IMR-90 (cell line): ENCODE data around the gene OR8J1. TPM values are rescaled to one million over a fixed set of nuclear protein-coding genes. Genes with fewer than 3 reads are reported as not detected.

Experiments
- ATAC-seq: fragments of 200-7000 bp; cut with Tn5 transposase; 2 replicates; pipeline ENCODE4 v1.9.1; 2020; ENCODE audit warnings: low read depth, mild to moderate bottlenecking, moderate library complexity
- BruUV-seq: library from RNA; stranded (reverse); fragments of 400-500 nt; replicated peaks from 2 replicates; lab custom pipeline; 2021; lab: Mats Ljungman, UMichigan
- CTCF ChIA-PET: fragments of 300-600 bp; formaldehyde crosslinking; extraction: SDS; loops from one replicate; lab custom pipeline; 2021; ENCODE audit warnings: antibody characterized with exemption; lab: Yijun Ruan, JAX
- POLR2A ChIA-PET: fragments of 300-600 bp; sonication (Branson Sonifier 250); formaldehyde crosslinking; loops from one replicate; lab custom pipeline; 2022; ENCODE audit warnings: antibody characterized with exemption; ENCODE audit not compliant: unreplicated experiment; lab: Charles Lee
- DNase-seq: peaks from one replicate; pipeline ENCODE4 v3.0.0; 2013
- H2AFZ ChIP-seq: replicated peaks from 2 replicates; pipeline ENCODE3; 2013; ENCODE audit warnings: low read length, mild to moderate bottlenecking; ENCODE audit not compliant: poor library complexity
- H2AK5ac ChIP-seq: 2 replicates; pipeline ENCODE4 v1.6.1; 2013; ENCODE audit warnings: low read depth, low read length, inconsistent platforms
- H2AK9ac ChIP-seq: replicated peaks from 2 replicates; pipeline ENCODE3; 2013; ENCODE audit warnings: mild to moderate bottlenecking, low read depth, low read length, moderate library complexity; ENCODE audit not compliant: poor library complexity
- H2BK120ac ChIP-seq: 2 replicates; pipeline ENCODE4 v1.6.1; 2013; ENCODE audit warnings: low read depth, low read length, inconsistent platforms
- H2BK15ac ChIP-seq: 3 replicates; pipeline ENCODE4 v1.6.1; 2013; ENCODE audit warnings: low read depth, low read length, inconsistent platforms
- H2BK20ac ChIP-seq: 2 replicates; pipeline ENCODE4 v1.6.1; 2013; ENCODE audit warnings: low read depth, mild to moderate bottlenecking, inconsistent platforms, low read length, moderate library complexity
- H2BK5ac ChIP-seq: 2 replicates; pipeline ENCODE4 v1.6.1; 2013; ENCODE audit warnings: mild to moderate bottlenecking, low read depth, low read length, inconsistent platforms; ENCODE audit not compliant: poor library complexity, severe bottlenecking
- H3K14ac ChIP-seq: replicated peaks from 2 replicates; pipeline ENCODE4 v1.6.1; 2013; ENCODE audit warnings: low read depth, low read length, inconsistent platforms
- H3K18ac ChIP-seq: 2 replicates; pipeline ENCODE4 v1.6.1; 2013; ENCODE audit warnings: low read depth, low read length, control low read depth
- H3K23ac ChIP-seq: 2 replicates; pipeline ENCODE4 v1.6.1; 2013; ENCODE audit warnings: low read depth, low read length, inconsistent platforms
- H3K27ac ChIP-seq: 2 replicates; pipeline ENCODE4 v1.5.1; 2013; ENCODE audit warnings: mild to moderate bottlenecking, control low read depth, low read length; ENCODE audit not compliant: insufficient read depth
- H3K27me3 ChIP-seq: 2 replicates; pipeline ENCODE4 v1.6.1; 2013; ENCODE audit warnings: low read length; ENCODE audit not compliant: control insufficient read depth, insufficient read depth
- H3K36me3 ChIP-seq: 2 replicates; pipeline ENCODE4 v1.6.1; 2013; ENCODE audit warnings: low read length, mixed read lengths; ENCODE audit not compliant: control insufficient read depth, insufficient read depth
- H3K4ac ChIP-seq: 2 replicates; pipeline ENCODE4 v1.6.1; 2013; ENCODE audit warnings: low read depth, low read length, inconsistent platforms
- H3K4me1 ChIP-seq: 2 replicates; pipeline ENCODE4 v1.6.1; 2013; ENCODE audit warnings: low read length, mixed read lengths; ENCODE audit not compliant: control insufficient read depth, insufficient read depth
- H3K4me2 ChIP-seq: 2 replicates; pipeline ENCODE4 v1.6.1; 2013; ENCODE audit warnings: low read depth, mild to moderate bottlenecking, control low read depth, low read length, moderate library complexity
- H3K4me3 ChIP-seq: 2 replicates; pipeline ENCODE4 v1.5.1; 2013; ENCODE audit warnings: low read depth, mild to moderate bottlenecking, control low read depth, low read length, moderate library complexity; ENCODE audit not compliant: insufficient read depth
- H3K56ac ChIP-seq: 2 replicates; pipeline ENCODE4 v1.6.1; 2013; ENCODE audit warnings: low read length, inconsistent platforms; ENCODE audit not compliant: insufficient read depth; ENCODE audit errors: extremely low read depth
- H3K79me1 ChIP-seq, 2 experiments: 2 replicates each; pipeline ENCODE4 v1.6.1; 2013; ENCODE audit warnings: low read length in 2 of 2, inconsistent platforms in 1 of 2, low read depth in 1 of 2
- H3K9ac ChIP-seq: 2 replicates; pipeline ENCODE4 v1.6.1; 2013; ENCODE audit warnings: low read depth, low read length, control low read depth
- H3K9me1 ChIP-seq: 2 replicates; pipeline ENCODE4 v1.6.1; 2013; ENCODE audit warnings: low read length, inconsistent platforms; ENCODE audit not compliant: insufficient read depth
- H3K9me3 ChIP-seq: 2 replicates; pipeline ENCODE4 v1.6.1; 2013; ENCODE audit warnings: low read length; ENCODE audit not compliant: control insufficient read depth, insufficient read depth
- H4K20me1 ChIP-seq: 2 replicates; pipeline ENCODE4 v1.6.1; 2013; ENCODE audit warnings: low read length, inconsistent platforms; ENCODE audit not compliant: insufficient read depth
- H4K5ac ChIP-seq: 2 replicates; pipeline ENCODE4 v1.6.1; 2013; ENCODE audit warnings: mild to moderate bottlenecking, low read depth, low read length, control low read depth
- H4K8ac ChIP-seq, 2 experiments: 2 replicates each; pipeline ENCODE4 v1.6.1; 2013; ENCODE audit warnings: low read depth in 2 of 2, low read length in 2 of 2, control low read depth in 1 of 2, inconsistent platforms in 1 of 2
- H4K91ac ChIP-seq: 2 replicates; pipeline ENCODE4 v1.6.1; 2013; ENCODE audit warnings: low read depth, low read length, inconsistent platforms; ENCODE audit not compliant: insufficient read depth
- CTCF ChIP-seq: conservative IDR thresholded peaks from 2 replicates; pipeline ENCODE4 v1.5.1; 2012; ENCODE audit warnings: mild to moderate bottlenecking, low read depth, low read length, improper control_type of control experiment
- POLR2A ChIP-seq: IDR thresholded peaks from 2 replicates; pipeline ENCODE4 v1.6.1; 2012; ENCODE audit warnings: mild to moderate bottlenecking, low read depth, low read length
- RAD21 ChIP-seq: IDR thresholded peaks from 2 replicates; pipeline ENCODE4 v1.6.1; 2012; ENCODE audit warnings: low read length, improper control_type of control experiment
- WGBS, 2 experiments: methylation state at CpG; one replicate each; pipeline versions ENCODE4 v1.1.5 to v1.1.7; 2013; ENCODE audit warnings: missing lambda C conversion rate in 2 of 2; ENCODE audit not compliant: insufficient read length in 1 of 2; ENCODE audit errors: extremely low coverage in 2 of 2; 5-methylcytosine and 5-hydroxymethylcytosine counted together
- dilution Hi-C: fragments of 300-500 bp; cut with HindIII; formaldehyde crosslinking; loops from one replicate; pipeline ENCODE4 v1.14.3; 2018; ENCODE audit warnings: low sequenced_read_pairs; ENCODE audit not compliant: unreplicated experiment
- in situ Hi-C: fragments of 300-500 bp; cut with MboI; formaldehyde crosslinking; loops from 3 replicates; pipeline ENCODE4 v1.14.3; 2019; ENCODE audit warnings: low sequenced_read_pairs, inconsistent platforms, mixed read lengths
- intact Hi-C: fragments of 100-400 bp; cut with micrococcal nuclease; formaldehyde crosslinking; loops from 2 replicates; pipeline ENCODE4 v1.10.0; 2022
- polyA plus RNA-seq, 3 experiments: library from polyadenylated mRNA; depleted of rRNA; stranded (reverse); fragments of >200 nt; gene quantifications; 2 replicates each; pipeline ENCODE4 v1.2.3, GENCODE V29; 2012; ENCODE audit warnings: low replicate concordance in 1 of 3
- total RNA-seq: library from RNA; depleted of rRNA; stranded (reverse); fragments of >200 nt; gene quantifications from 2 replicates; pipeline ENCODE4 v1.2.3, GENCODE V29; 2012

Gene OR8J1
- total and polyA plus RNA-seq, 2 of the 4 experiments (the other 2 are of a cell fraction) = not detected

GRCh38 chr11:56331861-56332491, 22.1 kb upstream of the OR8J1 start:
- H3K14ac ChIP-seq = no peak overlapping the region
- TF ChIP-seq POLR2A (no peak), RAD21 (no peak), CTCF (no peak)
- H2AK9ac ChIP-seq = no peak overlapping the region
- H3K9me1 ChIP-seq = no peaks in the 10 kb centered on the region
- no peak overlapping the region for H4K91ac ChIP-seq
- ATAC-seq = no peak
- intact Hi-C loops = no loop called here
- 72% methylated on average over 18 of the region's 34 CpGs; no CpG with 5 or more reads in 1 of the 2 experiments for WGBS, 2 experiments
- H4K8ac ChIP-seq = no peak overlapping the region
- H3K4ac ChIP-seq = no peak overlapping the region
- no peaks in the 10 kb centered on the region for H4K20me1 ChIP-seq
- dilution Hi-C loops = no loop called here
- no peak overlapping the region for H2BK20ac ChIP-seq
- peaks cover 15% of the 10 kb centered on the region for H3K9me3 ChIP-seq
- no TSS peak for BruUV-seq
- no peak overlapping the region for H3K4me2 ChIP-seq
- no peak overlapping the region for H3K9ac ChIP-seq
- H2AK5ac ChIP-seq = no peak overlapping the region
- ChIA-PET CTCF (no interaction called here), POLR2A (no interaction called here)
- H2BK120ac ChIP-seq = no peak overlapping the region
- no peaks in the 10 kb centered on the region for H3K36me3 ChIP-seq
- no peak overlapping the region for H3K27ac ChIP-seq
- H3K4me1 ChIP-seq = no peaks in the 10 kb centered on the region
- in situ Hi-C loops = no loop called here
- no peak overlapping the region for H3K4me3 ChIP-seq
- no peak overlapping the region for H4K5ac ChIP-seq
- H2BK5ac ChIP-seq = no peak overlapping the region
- H3K18ac ChIP-seq = no peak overlapping the region
- no peak for DNase-seq
- no peaks in the 10 kb centered on the region for H3K27me3 ChIP-seq
- no peak overlapping the region for H3K23ac ChIP-seq
- no peak overlapping the region for H2BK15ac ChIP-seq
- H3K79me1 ChIP-seq = no peaks in the 10 kb centered on the region
- no peak overlapping the region for H3K56ac ChIP-seq
- no peak overlapping the region for H2AFZ ChIP-seq
